GM23338 (cell line): ENCODE data around the gene ARFGAP2.

ENCODE experiments used
- CREB1 ChIP-seq: fragments of 250-450 bp; sonication (Bioruptor Pico); IDR thresholded peaks from 2 replicates; pipeline ENCODE4 v1.5.0; 2020; ENCODE audit warnings: low read depth, mild to moderate bottlenecking, moderate library complexity
- CTCF ChIP-seq, 2 experiments: fragments of 200-600 bp in 1 of 2; sonication (generic) in 1 of 2; conservative IDR thresholded peaks; 2 replicates each; pipeline versions ENCODE4 v1.5.1 to v1.6.1; 2016 to 2017; ENCODE audit warnings: antibody characterized with exemption in 2 of 2, low read depth in 2 of 2, mild to moderate bottlenecking in 2 of 2, moderate library complexity in 1 of 2
- ETS1 ChIP-seq: IDR thresholded peaks from 2 replicates; pipeline ENCODE4 v1.6.1; 2016; ENCODE audit warnings: antibody characterized with exemption
- EZH2 ChIP-seq: fragments of 200-600 bp; sonication (generic); IDR thresholded peaks from one replicate; pipeline ENCODE4 v1.8.0; 2017; ENCODE audit warnings: antibody characterized with exemption, mild to moderate bottlenecking, low read depth; ENCODE audit not compliant: unreplicated experiment
- EZH2phosphoT487 ChIP-seq: fragments of 200-600 bp; sonication (generic); IDR thresholded peaks from one replicate; pipeline ENCODE4 v1.8.1; 2018; ENCODE audit warnings: antibody characterized with exemption; ENCODE audit not compliant: unreplicated experiment
- JUNB ChIP-seq: IDR thresholded peaks from one replicate; pipeline ENCODE4 v1.6.1; 2016; ENCODE audit warnings: antibody characterized with exemption; ENCODE audit not compliant: unreplicated experiment
- NANOG ChIP-seq: IDR thresholded peaks from 2 replicates; pipeline ENCODE4 v1.6.1; 2016; ENCODE audit warnings: antibody characterized with exemption, borderline replicate concordance
- POLR2AphosphoS5 ChIP-seq: IDR thresholded peaks from 2 replicates; pipeline ENCODE4 v1.6.1; 2016; ENCODE audit warnings: antibody characterized with exemption, low read depth
- REST ChIP-seq: IDR thresholded peaks from one replicate; pipeline ENCODE4 v1.6.1; 2018; ENCODE audit warnings: antibody characterized with exemption; ENCODE audit not compliant: unreplicated experiment
- STAT1 ChIP-seq: IDR thresholded peaks from one replicate; pipeline ENCODE4 v1.6.1; 2016; ENCODE audit warnings: antibody characterized with exemption; ENCODE audit not compliant: unreplicated experiment
- ZNF114 ChIP-seq: fragments of 250-450 bp; sonication (Bioruptor Pico); IDR thresholded peaks from 2 replicates; pipeline ENCODE4 v1.5.0; 2020; ENCODE audit warnings: mild to moderate bottlenecking, moderate library complexity
- ZNF331 ChIP-seq: fragments of 250-450 bp; sonication (Bioruptor Pico); IDR thresholded peaks from 2 replicates; pipeline ENCODE4 v1.5.0; 2020; ENCODE audit warnings: low read depth, mild to moderate bottlenecking, moderate library complexity
- ZNF462 ChIP-seq: fragments of 250-450 bp; sonication (Bioruptor Pico); IDR thresholded peaks from 2 replicates; pipeline ENCODE4 v1.5.0; 2020; ENCODE audit warnings: mild to moderate bottlenecking, moderate library complexity

GRCh38 chr11:47162426-47162825 lies 14.3 kb downstream of the ARFGAP2 start:
- TF ChIP-seq NANOG (no peak), EZH2 (no peak), CTCF (conservative IDR thresholded peaks at IDR 0.05; ENCODE audit: low read depth in 2 of 2) (no peak), EZH2phosphoT487 (no peak), JUNB (no peak), POLR2AphosphoS5 (no peak), REST (no peak), CREB1 (CRISPR knock-in tag) (no peak), ZNF331 (CRISPR knock-in tag) (no peak), STAT1 (no peak), ZNF114 (CRISPR knock-in tag) (no peak), ETS1 (no peak), ZNF462 (CRISPR knock-in tag) (no peak)
